ENCODE measurements around the gene ASPSCR1.

The ASPSCR1 gene

GRCh38 chr17:82064433-82065192, 87.2 kb downstream of the ASPSCR1 start:
- TF ChIP-seq JUND (IDR thresholded peaks at IDR 0.05; ENCODE audit: low read depth): no peak
- DNase-seq (ENCODE audit: low read depth in 1 of 2, low spot score in 1 of 2): no peak
- in situ Hi-C loops (cut with HindIII; ENCODE audit: low pct_unique_long_range_greater_than_20kb, low sequenced_read_pairs): no loop called here

- DNase-seq (ENCODE audit: low read depth in 1 of 2, low spot score in 1 of 2): peak; percentile 49 to 64
- in situ Hi-C loops (cut with HindIII; ENCODE audit: low pct_unique_long_range_greater_than_20kb, low sequenced_read_pairs): no loop called here
- no peak for TF ChIP-seq JUND (IDR thresholded peaks at IDR 0.05; ENCODE audit: low read depth)
These were observed 87.8 kb downstream of the ASPSCR1 start for GRCh38 chr17:82065193-82065637.

GRCh38 chr17:82065638-82066303, 88.3 kb downstream of the ASPSCR1 start, which contains the start of gene DUS1L:
Gene DUS1L, minus strand, starts transcription at chr17:82065804. Its CDS starts 745 bp downstream, at chr17:82065059.
- peak; percentile 70 to 75 for DNase-seq (ENCODE audit: low read depth in 1 of 2, low spot score in 1 of 2)
- in situ Hi-C loops (cut with HindIII; ENCODE audit: low pct_unique_long_range_greater_than_20kb, low sequenced_read_pairs): no loop called here
- TF ChIP-seq JUND (IDR thresholded peaks at IDR 0.05; ENCODE audit: low read depth): no peak
